CD4-positive, alpha-beta T cell (primary cell): ENCODE measurements around the gene EVI5. TPM values are rescaled to one million over a fixed set of nuclear protein-coding genes. Genes with fewer than 3 reads are reported as not detected.
"Not testable (repeated sequence)": the region's sequence is repeated elsewhere in the genome, so short reads cannot be mapped to it uniquely, and the experiment has no call there.

ENCODE experiments used
- ATAC-seq: fragments of 200-7000 bp; cut with Tn5 transposase; one replicate; pipeline ENCODE4 v1.10.0; 2022; ENCODE audit warnings: mild to moderate bottlenecking; ENCODE audit not compliant: poor library complexity
- CTCF ChIA-PET: fragments of 350-600 bp; sonication (Branson Sonifier 250); formaldehyde crosslinking; loops from one replicate; lab custom pipeline; 2021; ENCODE audit warnings: antibody characterized with exemption, inconsistent platforms; lab: Charles Lee
- POLR2A ChIA-PET: fragments of 350-600 bp; sonication (Branson Sonifier 250); formaldehyde crosslinking; loops from one replicate; lab custom pipeline; 2021; ENCODE audit warnings: antibody characterized with exemption, inconsistent platforms; lab: Charles Lee
- DNase-seq, 14 experiments: peaks; one replicate each; pipeline ENCODE4 v3.0.0-alpha.2; 2013 to 2020; ENCODE audit warnings: mixed read lengths in 2 of 14
- H3K27ac ChIP-seq, 2 donors: one replicate each; pipeline versions ENCODE4 v1.5.1 to v1.7.0; 2013; ENCODE audit warnings: low read length in 2 of 2, low read depth in 1 of 2, mild to moderate bottlenecking in 1 of 2
- H3K27me3 ChIP-seq, 2 experiments: 1 replicate in 1 of 2; 2 replicates in 1 of 2; pipeline versions ENCODE4 v1.6.1 to v1.7.0; 2013; ENCODE audit warnings: low read length in 2 of 2, control low read depth in 1 of 2, mild to moderate bottlenecking in 1 of 2, moderate library complexity in 1 of 2; ENCODE audit not compliant: insufficient read depth in 2 of 2, control insufficient read depth in 1 of 2
- H3K36me3 ChIP-seq: one replicate; pipeline ENCODE4 v1.6.1; 2013; ENCODE audit warnings: low read length, control low read depth; ENCODE audit not compliant: insufficient read depth
- H3K4me1 ChIP-seq: one replicate; pipeline ENCODE4 v1.6.1; 2013; ENCODE audit warnings: low read length, control low read depth; ENCODE audit not compliant: insufficient read depth
- H3K4me3 ChIP-seq: one replicate; pipeline ENCODE4 v1.5.1; 2013; ENCODE audit warnings: mild to moderate bottlenecking, low read length, moderate library complexity
- H3K9me3 ChIP-seq, 2 experiments: 1 replicate in 1 of 2; 2 replicates in 1 of 2; pipeline versions ENCODE4 v1.6.1 to v1.7.0; 2013; ENCODE audit warnings: low read length in 2 of 2, mild to moderate bottlenecking in 2 of 2, control low read depth in 1 of 2, moderate library complexity in 1 of 2; ENCODE audit not compliant: control insufficient read depth in 1 of 2, insufficient read depth in 1 of 2
- H3K27ac Mint-ChIP-seq: one replicate; pipeline ENCODE4 v1.8.0; 2020; ENCODE audit warnings: mixed read lengths
- H3K27me3 Mint-ChIP-seq: one replicate; pipeline ENCODE4 v1.8.0; 2021; ENCODE audit warnings: mixed read lengths
- H3K36me3 Mint-ChIP-seq: one replicate; pipeline ENCODE4 v1.8.0; 2021; ENCODE audit warnings: low read depth, mixed read lengths
- H3K4me1 Mint-ChIP-seq: one replicate; pipeline ENCODE4 v1.8.0; 2021; ENCODE audit warnings: low read depth, mixed read lengths
- H3K4me3 Mint-ChIP-seq: one replicate; pipeline ENCODE4 v1.8.0; 2020; ENCODE audit warnings: mild to moderate bottlenecking, mixed read lengths
- H3K9me3 Mint-ChIP-seq: one replicate; pipeline ENCODE4 v1.8.0; 2020; ENCODE audit warnings: mixed read lengths
- intact Hi-C, 2 experiments: fragments of 100-400 bp; cut with DNase I in 1 of 2; cut with micrococcal nuclease in 1 of 2; formaldehyde crosslinking; loops; one replicate each; pipeline versions ENCODE4 v1.15.1 to v1.9.0; 2023 to 2025; cut with DNase I, micrococcal nuclease
- total RNA-seq, 174 experiments: library from RNA in 2 of 174; stranded (reverse) in 2 of 174; gene quantifications; one replicate each; pipeline ENCODE4 v1.2.3 and lab custom pipeline; 2021 to 2026
- TF ChIP-seq, protein P1 (sequence below): fragments of 200-600 bp; IDR thresholded peaks from one replicate; pipeline ENCODE4 v1.8.0; 2022; ENCODE audit warnings: antibody characterized with exemption, mild to moderate bottlenecking

EVI5 gene
- total RNA-seq, 2 experiments from 2014 or later = 1.8 to 2.0 TPM

DNA sequence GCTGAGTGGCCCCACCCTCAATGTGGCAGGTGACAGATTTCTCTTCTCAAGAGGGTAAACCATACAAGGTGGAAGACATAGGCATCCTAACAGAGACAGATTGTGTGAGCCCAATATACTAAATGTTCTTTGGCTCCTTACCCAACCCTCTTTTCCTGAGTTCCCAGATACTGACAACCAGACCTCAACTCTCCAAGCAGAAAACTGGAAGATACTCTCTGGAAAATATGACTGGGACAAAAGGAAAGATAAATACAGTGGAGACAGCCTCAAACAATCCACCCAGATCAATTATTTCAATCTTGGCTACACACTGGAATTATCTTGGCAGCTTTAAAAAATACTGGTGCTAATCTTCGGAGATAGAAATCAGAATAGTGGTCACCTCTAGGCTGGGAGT lies 6.5 kb downstream of the EVI5 start:
- TF ChIP-seq, protein P1, sequence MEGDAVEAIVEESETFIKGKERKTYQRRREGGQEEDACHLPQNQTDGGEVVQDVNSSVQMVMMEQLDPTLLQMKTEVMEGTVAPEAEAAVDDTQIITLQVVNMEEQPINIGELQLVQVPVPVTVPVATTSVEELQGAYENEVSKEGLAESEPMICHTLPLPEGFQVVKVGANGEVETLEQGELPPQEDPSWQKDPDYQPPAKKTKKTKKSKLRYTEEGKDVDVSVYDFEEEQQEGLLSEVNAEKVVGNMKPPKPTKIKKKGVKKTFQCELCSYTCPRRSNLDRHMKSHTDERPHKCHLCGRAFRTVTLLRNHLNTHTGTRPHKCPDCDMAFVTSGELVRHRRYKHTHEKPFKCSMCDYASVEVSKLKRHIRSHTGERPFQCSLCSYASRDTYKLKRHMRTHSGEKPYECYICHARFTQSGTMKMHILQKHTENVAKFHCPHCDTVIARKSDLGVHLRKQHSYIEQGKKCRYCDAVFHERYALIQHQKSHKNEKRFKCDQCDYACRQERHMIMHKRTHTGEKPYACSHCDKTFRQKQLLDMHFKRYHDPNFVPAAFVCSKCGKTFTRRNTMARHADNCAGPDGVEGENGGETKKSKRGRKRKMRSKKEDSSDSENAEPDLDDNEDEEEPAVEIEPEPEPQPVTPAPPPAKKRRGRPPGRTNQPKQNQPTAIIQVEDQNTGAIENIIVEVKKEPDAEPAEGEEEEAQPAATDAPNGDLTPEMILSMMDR = no peak
- H3K27me3 Mint-ChIP-seq = peaks cover 64% of the 10 kb centered on the region
- peaks cover 4% of the 10 kb centered on the region for H3K4me1 ChIP-seq
- CTCF ChIA-PET = interaction anchor here (1.4 kb wide), 1 partner anchor 8 kb away, joined by 3 read pairs; no protein-coding TSS in a partner anchor
- no peak overlapping the region for H3K27ac ChIP-seq
- POLR2A ChIA-PET = no interaction called here
- no peak overlapping the region for H3K4me3 Mint-ChIP-seq
- no peaks in the 10 kb centered on the region for H3K9me3 ChIP-seq
- no peaks in the 10 kb centered on the region for H3K9me3 Mint-ChIP-seq
- no peaks in the 10 kb centered on the region for H3K36me3 Mint-ChIP-seq
- no peak overlapping the region for H3K4me3 ChIP-seq
- no peak for DNase-seq
- H3K4me1 Mint-ChIP-seq = no peaks in the 10 kb centered on the region
- H3K27ac Mint-ChIP-seq = no peak overlapping the region
- ATAC-seq = no peak
- intact Hi-C loops = no loop called here
- no peaks in the 10 kb centered on the region for H3K36me3 ChIP-seq
- peaks cover 23 to 25% of the 10 kb centered on the region in 2 experiments for H3K27me3 ChIP-seq

DNA sequence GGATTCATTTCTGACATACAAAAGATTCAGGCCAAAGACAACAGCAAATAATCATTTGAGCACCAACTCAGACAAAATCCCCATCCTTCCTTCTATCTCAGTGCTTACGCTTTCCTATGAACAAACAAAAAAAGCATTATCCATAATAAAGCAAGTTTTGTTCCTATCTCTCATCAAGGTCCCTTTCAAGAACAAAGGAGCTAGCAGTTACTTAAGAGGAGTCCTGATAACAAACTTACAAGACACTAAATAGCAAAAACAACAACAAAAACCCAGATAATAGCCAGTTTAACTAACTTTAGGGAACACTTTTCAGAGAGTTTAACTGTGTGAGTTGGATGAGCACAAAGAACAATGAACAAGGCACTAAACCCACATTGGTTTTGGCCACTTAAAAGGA lies 10.5 kb downstream of the EVI5 start:
- peaks cover 0 to 5% of the 10 kb centered on the region in 2 experiments for H3K27me3 ChIP-seq
- POLR2A ChIA-PET = no interaction called here
- TF ChIP-seq, protein P1 = no peak
- DNase-seq = no peak
- H3K9me3 ChIP-seq = no peaks in the 10 kb centered on the region
- no peaks in the 10 kb centered on the region for H3K36me3 ChIP-seq
- no peak for ATAC-seq
- no peaks in the 10 kb centered on the region for H3K9me3 Mint-ChIP-seq
- no peaks in the 10 kb centered on the region for H3K4me1 Mint-ChIP-seq
- no peaks in the 10 kb centered on the region for H3K36me3 Mint-ChIP-seq
- H3K4me3 Mint-ChIP-seq = no peak overlapping the region
- H3K27ac Mint-ChIP-seq = no peak overlapping the region
- peaks cover 35% of the 10 kb centered on the region for H3K27me3 Mint-ChIP-seq
- no peaks in the 10 kb centered on the region for H3K4me1 ChIP-seq
- H3K4me3 ChIP-seq = no peak overlapping the region
- CTCF ChIA-PET = interaction anchor here (1.0 kb wide), 1 partner anchor 40 kb away, joined by 4 read pairs; no protein-coding TSS in a partner anchor
- intact Hi-C loops = no loop called here
- no peak overlapping the region for H3K27ac ChIP-seq

DNA sequence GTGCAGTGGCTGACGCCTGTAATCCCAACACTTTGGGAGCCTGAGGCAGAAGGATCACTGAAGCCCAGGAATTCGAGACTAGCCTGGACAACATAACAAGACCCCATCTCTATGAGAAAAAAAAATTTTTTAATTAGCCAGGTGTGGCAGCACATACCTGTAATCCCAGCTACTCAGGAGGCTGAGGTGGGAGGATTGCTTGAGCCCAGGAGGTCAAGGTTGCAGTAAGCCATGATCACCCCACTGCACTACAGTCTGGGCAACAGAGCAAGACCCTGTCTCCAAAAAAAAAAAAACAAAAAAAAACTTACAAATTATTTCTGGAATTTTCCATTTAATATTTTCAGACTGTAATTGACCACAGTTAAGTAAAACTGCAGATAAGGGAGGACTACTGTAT lies 11.2 kb downstream of the EVI5 start:
- DNase-seq, H3K4me1 Mint-ChIP-seq, H3K9me3 ChIP-seq, intact Hi-C loops, H3K4me3 ChIP-seq, ATAC-seq, H3K27ac ChIP-seq, H3K36me3 ChIP-seq, POLR2A ChIA-PET, H3K4me1 ChIP-seq, H3K27ac Mint-ChIP-seq, H3K27me3 ChIP-seq, H3K36me3 Mint-ChIP-seq, H3K4me3 Mint-ChIP-seq, H3K9me3 Mint-ChIP-seq: not testable (repeated sequence)
- CTCF ChIA-PET = interaction anchor here (1.0 kb wide), 1 partner anchor 40 kb away, joined by 4 read pairs; no protein-coding TSS in a partner anchor
- peaks cover 28% of the 10 kb centered on the region for H3K27me3 Mint-ChIP-seq

DNA sequence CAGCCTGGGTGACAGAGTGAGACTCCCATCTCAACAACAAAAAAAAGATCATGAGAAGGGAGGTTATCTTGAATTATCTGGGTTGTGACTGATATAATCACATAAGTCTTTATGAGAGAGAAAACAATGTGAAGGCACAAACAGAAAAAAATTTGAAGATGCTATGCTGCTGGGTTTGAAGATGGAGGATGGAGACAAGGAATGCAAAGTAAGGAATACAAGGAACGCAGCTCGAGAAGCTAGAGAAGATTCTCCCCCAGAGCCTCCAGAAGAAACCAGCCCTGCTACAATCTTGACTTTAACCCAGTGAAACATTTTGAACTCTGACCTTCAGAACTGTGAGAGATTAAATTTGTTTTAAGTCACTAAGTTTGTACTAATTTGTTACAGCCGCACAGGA lies 15.1 kb downstream of the EVI5 start:
- intact Hi-C loops = no loop called here
- Mint-ChIP-seq H3K9me3 (peaks cover 5% of the 10 kb centered on the region), H3K4me3 (no peak overlapping the region), H3K4me1 (no peaks in the 10 kb centered on the region), H3K27ac (no peak overlapping the region), H3K27me3 (peaks cover 7% of the 10 kb centered on the region), H3K36me3 (no peaks in the 10 kb centered on the region)
- no peak overlapping the region for H3K27ac ChIP-seq
- no peak for DNase-seq
- H3K27me3 ChIP-seq = no peaks in the 10 kb centered on the region
- no peak for ATAC-seq
- POLR2A ChIA-PET = no interaction called here
- no peaks in the 10 kb centered on the region for H3K36me3 ChIP-seq
- no peaks in the 10 kb centered on the region for H3K4me1 ChIP-seq
- no peak overlapping the region for H3K4me3 ChIP-seq
- H3K9me3 ChIP-seq = peaks cover 0 to 9% of the 10 kb centered on the region in 2 experiments
- TF ChIP-seq, protein P1 = no peak
- CTCF ChIA-PET = interaction anchor here (1.0 kb wide), 1 partner anchor 9 kb away, joined by 3 read pairs; no protein-coding TSS in a partner anchor
